GM21528 (cell line): Measurements from ENCODE around the gene ANKRD23.
"Not testable (repeated sequence)": the region's sequence is repeated elsewhere in the genome, so short reads cannot be mapped to it uniquely, and the experiment has no call there.

Experiments used
- ATAC-seq: cut with Tn5 transposase; IDR thresholded peaks from one replicate; pipeline ENCODE4 v1.9.1; 2021; ENCODE audit warnings: mild to moderate bottlenecking, moderate library complexity; ENCODE audit not compliant: unreplicated experiment, low FRiP score

Gene ANKRD23

DNA sequence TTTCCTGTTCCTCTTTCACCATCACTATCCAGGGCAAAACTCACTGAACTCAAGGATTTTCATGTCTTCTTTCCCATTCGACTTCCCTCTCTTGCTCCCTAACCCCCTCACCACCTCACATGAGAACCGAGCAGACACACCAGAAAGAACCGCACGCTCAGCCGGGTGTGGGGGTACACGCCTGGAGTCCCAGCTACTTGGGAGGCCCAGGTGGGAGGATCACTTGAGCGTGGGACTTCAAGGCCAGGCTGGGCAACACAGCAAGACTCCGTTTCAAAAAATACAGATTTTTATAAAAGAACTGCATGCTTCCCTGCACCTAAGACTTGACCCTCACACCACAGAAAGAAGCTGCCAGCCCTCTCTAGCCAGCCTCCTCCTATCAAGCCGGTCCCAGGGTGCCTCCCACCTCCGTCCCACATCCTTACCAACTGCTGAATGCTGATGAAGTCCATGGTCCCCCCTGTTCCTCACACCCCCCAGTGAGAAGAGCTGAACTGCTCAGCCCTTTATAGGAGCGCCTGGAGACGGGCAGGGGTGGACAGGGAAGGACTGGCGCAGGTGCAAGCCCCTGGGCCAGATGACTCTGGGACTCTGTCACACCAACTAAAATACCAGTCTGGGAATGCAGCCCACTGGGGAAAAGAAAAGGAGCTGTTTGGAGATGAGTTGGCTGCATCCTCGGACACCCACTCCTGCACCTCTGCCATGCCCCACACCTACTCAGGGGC, at the start of gene ANKRD23:
Gene ANKRD23 (minus strand): TSS at position 484 of the 731 bp plus-strand sequence. CDS start 29 bp downstream, at position 455.
- ATAC-seq, result no peak

DNA sequence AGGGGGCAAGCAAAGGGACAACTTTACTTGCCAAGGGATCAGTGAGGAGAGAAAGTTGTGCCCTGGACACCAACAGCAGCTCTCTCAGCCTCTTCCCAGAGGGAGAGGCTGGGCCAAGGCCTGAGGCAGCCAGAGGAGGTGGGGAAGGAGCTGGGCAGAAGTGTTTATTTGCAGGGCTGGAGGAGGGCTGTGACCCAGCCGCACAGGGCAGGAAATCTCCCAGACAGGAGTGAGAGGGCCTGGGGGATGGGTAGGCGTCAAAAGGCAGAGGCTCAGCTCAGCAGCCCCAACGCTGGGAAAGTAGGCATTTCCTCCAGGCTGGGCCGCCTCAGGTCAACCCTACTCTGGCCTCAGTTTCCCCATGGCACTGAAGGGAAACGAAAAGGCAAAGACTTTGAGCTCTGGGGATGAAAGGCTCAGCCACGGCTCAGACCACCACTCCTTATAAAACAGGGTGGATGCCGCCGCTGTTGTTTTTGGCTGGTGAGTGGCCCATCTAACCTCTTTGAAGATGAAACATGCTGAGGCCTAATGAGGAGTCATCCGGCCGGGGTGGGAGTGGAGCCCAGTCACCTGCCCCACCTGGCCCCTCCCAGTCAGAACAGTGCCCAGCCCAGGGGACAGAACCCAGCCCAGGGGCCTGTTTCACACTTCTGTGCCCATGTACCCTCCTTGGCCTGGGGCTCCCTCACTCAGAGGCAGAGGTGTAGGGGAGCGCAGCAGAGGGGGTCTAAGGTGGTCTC, 47.9 kb upstream of the ANKRD23 start:
- no peak for ATAC-seq

DNA sequence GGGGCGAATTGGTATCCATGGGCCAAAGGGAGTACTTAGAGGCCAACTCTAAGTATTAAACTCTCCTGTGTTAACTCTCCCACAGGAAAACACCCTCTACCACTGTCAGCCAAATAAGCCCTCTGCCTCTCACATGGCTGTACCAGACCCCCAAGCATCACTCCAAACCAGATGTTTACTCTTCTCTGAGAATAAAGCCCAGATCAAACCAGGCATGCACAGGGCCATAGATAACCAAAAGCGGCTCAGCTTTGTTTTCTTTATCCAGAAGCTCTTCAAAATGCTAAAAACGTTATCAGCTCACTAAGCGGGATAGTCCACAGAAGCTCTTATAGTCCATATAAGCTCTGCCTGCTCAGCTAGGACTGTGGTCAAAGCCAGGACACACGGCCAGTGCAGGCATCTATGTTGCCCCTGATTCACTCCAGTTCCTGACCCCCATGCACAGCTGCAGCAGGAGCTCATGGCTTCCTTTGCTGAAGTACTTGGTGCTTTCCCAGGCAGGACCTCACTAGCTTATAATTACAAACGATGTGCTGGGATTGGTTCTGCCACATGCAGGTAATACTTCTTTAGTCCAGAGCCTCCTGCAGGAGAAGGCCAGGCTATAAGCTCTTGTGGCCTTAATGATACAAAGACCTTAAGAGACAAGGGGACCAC, 47.0 kb upstream of the ANKRD23 start:
- no peak for ATAC-seq

DNA sequence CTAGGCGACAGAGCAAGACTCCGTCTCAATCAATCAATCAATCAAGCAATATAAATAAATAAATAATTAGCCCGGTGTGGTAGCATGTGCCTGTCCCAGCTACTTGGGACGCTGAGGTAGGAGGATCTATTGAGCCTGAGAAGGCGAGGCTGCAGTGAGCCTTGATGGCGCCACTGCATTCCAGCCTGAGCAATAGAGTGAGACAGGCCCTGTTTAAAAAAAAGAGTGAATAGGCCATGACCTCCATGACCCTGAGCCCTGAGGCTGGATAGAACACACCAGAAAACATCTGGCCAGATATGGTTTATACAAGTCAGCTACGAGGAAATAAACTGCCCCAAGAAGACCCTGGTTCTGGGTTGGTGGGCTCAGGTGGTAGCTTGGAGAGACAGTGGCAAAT, 46.4 kb upstream of the ANKRD23 start:
- ATAC-seq, result no peak

DNA sequence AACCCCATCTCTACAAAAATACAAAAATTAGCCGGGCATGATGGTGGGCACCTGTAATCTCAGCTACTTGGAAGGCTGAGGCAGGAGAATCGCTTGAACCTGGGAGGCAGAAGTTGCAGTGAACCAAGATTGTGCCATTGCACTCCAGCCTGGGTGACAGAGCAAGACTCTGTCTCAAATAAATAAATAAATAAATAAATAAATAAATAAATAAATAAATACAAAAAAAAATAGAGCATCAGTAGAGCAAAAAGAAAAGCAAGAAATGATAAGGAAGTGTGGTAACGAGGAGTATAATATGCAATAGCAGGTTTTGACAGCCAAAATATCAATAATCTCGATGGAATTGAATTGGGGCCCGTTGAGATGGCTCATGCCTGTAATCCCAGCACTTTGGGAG, 45.7 kb upstream of the ANKRD23 start:
- ATAC-seq, result not testable (repeated sequence)

DNA sequence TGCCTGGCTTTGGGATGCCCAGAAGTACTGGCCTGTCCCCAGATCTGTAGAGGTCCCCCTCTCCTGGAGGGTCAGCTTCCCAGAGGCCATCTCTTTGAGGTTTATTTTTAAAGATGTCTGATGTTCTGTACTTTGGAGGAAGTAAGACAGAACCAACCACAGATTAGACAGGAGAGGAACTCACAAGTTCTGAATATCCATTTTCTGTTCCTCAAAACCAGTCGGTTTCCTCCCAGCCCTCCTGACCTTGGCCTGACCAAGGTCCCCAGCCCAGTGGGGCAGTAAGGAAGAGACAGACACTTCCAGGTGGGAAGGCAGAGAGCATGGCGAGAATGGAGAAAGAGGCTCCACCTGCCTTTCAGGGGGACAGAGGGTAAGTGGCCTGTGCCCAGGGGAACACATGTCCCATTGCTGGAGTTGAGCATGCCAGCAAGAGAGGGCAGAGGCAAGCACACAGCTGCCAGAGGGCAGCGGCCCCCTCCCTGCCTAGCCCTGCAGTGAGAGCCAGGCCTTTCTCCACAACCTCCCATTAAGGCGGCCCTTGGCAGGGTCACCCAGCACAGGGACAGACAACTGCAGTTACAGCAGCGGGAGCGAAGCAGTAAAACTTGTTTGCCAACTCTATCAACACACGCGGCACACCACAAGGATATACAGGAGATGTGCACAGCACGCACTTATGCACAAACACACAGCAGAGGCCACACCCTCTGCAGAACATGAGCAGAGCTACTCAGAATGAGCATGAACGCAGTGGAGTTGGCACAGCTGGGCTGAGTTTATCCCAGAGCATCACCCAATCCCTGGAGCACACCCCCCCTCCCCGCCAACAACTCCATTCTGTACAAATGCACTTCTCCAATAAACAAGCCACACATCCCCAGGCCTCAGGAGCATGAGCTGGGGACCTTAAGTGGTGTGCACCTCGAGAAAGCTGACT, 44.5 kb upstream of the ANKRD23 start:
- ATAC-seq, result no peak

DNA sequence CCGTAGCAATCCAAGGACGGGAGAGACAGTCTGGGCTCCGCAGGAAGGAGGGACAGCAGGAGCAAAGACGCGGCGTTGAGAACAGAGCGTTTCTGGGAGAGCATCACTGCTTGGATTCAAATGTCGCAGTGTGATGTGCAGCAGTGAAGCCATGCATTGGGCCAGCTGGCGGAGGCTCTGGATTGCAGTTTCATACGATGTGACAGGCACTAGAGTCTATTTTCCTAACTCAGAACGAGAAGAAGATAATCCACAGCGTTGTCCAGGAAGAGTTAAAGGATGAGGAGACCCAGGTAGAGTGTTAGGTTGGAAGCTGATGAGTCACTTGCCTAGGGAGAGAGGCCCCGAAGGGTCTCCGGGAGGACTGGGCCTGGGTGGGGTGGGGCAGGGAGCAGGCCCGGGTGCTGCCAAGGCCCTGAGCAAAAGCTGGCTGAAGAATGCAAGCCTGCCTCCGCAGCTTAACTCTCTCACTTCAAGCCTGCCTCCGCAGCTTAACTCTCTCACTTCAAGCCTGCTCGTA, 43.7 kb upstream of the ANKRD23 start:
- ATAC-seq, result no peak

DNA sequence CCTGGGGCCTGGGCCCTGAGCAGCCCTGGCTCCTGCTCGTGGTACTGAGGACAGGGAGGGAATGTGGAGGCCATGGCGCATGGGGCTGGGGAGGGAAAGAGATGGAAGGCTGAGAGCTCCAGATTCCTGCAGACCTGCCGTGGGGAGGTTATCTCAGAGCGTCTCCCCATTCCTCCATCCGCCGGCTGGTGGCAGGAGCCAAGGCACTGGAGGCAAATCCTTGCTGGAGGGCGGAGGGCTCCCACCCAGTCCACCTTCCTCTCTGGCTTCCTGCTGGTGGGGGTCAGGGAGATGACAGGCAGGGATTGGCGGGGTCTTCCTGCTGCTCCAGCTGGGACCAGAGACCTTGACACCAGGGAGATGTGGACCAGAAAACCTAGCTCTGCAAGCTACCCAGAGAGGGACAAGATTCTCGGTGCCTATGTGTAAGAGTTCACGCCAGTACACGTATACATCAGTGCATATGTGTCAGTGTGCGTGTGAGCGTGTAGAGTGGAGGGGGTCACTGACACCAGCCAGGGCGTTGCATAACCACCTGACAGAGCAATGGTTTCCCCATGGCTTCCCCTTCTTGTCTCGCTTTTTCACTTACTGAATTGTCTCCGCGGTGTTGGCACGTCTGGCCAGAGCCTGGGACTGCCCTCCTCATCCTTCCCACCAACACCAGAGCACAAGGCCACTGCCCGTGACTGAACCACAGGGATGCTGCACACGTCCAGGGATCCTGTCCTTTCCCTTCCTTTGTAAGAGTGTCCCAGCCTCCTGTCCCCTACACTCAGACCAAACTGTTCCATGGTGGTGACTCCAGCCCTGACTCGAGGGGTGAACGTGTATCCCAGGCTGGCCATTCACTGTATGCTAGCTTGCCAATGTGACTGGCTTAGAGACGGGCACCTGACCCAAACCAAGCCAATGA, 41.9 kb upstream of the ANKRD23 start:
- no peak for ATAC-seq

DNA sequence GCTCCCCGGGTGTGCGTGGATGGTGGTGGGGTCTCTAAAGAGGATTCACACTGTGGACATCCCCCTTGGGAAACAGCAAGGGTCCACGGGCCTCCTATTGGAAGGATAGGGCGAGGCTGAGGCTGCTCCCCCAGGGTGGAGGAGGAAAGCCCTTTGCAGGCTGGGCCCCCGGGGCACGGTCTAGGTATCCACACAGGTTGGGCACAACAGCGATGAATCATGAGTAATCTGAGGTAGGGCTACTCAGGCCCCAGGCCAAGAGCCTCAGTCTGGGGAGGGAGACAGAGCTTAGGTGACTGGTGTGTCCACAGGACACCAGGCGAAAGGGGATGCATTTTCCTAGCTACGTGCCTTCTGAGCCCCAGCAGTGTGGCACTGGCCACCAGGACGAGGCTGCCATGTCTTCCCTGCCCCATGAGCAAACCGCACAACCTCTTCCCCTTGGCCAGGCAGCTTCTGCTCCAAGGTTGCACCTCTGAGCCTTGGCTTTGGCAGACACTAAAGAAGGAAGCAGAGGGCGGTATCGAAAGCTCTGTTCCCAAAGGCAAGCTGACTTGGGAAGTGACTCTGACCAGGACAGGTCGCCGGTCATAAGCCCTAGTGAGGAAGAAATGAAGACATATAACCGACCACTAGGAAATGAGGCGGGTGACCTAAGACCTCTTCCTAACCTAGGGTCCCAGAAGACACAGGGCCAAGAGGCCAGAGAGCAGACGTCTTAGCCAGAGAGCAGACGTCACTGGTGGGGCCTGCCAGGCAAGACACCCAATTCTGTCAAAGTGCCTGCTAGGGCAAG, 40.7 kb upstream of the ANKRD23 start:
- no peak for ATAC-seq

DNA sequence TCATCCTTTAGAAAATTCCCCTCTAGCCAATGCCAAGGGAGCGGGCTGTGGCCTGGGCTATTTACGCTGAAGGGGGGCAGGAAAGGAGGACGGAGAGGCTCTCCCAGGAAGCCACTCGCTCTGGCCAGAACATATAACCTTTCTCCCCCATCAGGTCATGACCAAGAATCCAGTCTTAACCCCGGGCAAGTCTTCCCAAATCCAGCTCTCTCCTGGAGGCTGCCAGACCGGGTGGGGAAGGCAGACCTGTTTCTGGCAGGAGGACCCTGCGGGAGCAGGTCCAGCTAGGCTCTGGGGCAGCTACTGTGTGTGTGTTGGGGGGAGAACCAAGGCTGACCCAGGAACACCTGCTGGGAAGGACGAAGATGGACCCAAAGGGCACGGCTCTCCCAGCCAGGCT, 39.5 kb upstream of the ANKRD23 start:
- ATAC-seq, result no peak

DNA sequence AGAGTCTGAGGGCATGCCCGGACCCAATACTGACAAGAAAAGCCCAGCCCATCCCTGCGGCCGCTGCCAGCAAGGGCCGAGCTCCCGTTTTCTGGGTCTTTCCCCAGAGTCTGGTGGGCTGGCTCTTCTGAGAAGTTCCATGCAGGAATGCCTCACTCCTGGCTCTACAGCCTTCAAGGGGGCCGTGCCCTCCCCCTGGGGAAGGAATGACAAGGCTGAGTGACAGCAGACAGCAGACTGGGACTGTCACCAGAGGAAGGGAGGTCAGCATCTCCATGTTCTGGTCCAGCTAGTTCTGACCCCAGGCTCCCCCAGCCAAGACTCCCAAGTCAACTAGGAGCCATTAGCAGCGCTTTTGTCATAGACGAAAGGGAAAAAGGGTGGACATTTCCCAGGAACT, 39.1 kb upstream of the ANKRD23 start:
- no peak for ATAC-seq

DNA sequence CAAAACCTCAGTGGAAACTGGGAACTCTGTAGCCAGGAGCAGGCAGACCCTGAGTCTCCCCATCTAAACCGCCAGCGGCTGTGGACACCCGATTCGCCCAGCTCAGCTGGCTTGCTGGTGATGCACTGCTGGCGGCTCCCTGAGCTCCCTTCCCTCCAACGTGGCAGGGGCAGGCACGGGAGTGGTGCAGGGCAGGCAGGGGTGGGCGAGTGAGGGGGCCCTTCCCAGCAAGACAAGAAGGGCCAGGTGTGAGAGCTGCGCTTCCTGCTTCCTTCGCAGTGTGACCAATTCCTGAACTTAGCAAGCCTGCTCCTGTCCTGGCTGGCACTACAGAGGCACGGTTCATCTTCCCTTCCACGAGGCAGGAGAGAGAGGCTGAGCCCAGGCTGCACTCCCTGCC, 38.4 kb upstream of the ANKRD23 start:
- ATAC-seq, result no peak

DNA sequence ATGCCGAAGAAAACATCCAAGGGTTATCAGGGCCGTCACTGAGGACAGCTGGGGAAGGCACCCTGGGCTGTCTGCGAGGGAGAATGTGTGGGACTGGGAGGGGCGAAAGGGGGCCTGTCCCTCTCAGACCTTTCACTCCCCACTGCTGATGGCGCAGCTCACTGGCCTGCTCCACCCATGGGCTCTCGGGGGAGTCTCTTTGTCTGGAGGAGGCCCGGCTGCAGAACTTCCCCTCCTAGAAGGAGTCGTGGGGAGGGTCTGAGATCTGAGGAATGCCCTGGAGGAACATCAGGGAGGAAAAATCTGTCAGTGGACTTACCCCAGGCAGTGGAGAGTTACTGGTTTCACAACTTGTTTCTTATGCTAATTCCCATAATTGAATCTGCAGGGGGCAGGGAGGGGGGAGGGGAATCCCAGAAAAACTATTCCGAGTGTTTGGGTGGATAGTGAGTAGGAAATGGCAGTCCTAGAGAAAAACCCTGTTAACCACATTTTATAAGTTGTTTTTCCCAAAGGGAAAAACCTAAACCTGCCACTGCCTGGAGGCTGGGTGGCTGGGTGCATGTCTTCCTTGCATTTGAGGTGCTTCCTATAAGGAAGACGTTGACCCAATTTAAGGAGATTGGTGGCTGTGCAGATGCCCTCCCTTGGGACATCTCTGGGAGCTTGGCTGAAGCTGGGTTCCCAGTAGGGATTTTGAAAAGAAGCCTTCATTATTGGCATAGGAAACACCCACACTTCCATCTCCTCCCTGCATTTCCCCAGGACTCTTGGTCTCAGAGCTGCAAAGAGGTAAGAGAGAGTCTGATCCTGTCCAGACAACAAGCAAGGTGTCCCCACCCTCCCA, 37.8 kb upstream of the ANKRD23 start:
- ATAC-seq, result no peak

DNA sequence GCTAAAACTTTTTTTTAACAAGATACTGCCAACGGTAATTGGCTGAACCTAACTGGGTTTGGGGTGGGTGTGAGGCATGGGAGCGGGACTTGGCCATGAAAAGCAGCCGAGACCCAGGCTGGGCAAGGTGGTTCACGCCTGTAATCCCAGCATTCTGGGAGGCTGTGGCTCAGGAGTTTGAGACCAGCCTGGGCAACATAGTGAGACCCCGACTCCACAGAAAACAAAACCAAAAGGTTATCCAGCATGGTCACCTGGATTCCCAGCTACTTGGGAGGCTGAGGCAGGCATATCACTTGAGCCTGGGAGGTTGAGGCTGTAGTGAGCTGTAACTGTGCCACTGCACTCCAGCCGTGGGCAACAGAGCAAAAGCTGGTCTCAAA, 37.1 kb upstream of the ANKRD23 start:
- ATAC-seq, result no peak

DNA sequence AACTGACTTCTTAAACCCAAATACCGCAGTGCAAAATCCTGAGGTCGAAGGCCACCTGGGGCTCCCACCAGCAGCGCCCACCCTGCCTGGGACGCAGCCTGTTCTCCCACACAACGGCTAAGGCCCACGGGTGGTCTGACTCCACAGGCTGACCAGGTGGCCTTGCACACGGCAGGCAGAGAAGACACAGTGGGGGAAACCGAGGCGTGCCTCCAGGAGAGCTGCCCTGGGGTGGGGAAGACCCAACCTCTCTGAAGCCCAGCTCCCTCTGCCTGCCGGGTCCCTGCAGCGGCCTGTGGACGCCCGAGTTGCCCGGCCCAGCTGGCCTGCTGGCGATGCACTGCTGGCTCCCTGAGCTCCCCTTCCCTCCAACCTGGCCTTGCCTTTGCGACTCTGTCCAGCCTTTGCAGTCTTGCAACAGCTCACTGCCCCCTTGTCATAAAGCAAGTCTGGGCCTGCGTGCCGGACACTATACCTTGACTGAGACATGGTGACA, 35.8 kb upstream of the ANKRD23 start:
- no peak for ATAC-seq

DNA sequence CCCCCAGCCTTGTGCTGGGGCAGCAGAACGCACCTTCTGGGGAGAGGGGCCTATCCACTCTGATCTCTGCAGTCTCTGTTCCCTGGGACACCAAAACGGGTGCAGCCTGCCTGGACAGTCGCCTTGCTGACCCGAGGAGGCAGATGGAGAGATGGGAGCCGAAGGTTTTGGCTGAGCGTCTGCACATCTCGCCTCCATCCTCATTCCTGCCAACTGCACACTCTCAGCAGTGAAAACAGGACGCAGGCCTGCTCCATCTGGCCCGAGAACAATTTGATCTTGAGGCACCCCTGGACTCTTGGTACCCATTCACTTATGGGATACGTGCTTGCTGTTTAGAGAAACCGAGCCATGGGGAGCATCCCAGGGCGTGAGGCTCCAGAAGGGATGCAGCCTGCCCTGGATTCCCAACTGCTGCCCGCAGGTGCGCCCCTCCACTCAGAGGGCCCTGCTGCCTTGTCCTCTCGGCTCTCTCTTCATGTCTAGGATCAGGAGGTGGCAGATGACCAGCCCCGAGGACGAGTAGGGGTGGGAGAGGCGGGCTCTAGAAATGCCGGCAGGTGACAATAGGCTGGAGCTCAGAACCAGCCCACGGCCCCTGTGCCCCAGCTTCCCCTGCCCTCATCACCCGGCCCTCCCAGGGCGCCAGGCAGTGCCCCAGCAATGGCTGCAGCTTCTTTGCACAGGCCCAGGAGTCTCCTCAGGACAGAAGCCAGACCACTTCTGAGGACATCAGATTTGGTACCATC, 35.1 kb upstream of the ANKRD23 start:
- no peak for ATAC-seq

DNA sequence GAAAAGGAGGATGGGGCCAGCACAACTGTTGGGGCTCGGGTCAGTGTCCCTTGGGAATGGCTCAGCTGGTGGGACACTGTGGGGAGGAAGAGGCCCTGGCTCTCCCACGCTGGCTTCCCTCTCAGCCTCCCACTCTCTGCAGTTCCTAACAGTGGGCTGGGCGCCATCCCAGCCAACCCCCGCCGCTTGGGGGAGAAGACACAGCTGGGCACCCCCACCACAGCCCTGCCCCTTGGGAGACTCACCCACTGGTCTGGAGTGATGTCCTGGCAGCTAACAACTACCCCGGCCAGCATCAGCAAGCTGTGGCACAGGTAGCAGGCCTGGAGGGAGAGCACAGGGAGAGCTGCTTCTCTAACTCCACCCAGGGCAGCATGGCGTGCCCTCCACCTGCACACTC, 34.4 kb upstream of the ANKRD23 start:
- no peak for ATAC-seq
